Neural cell (in vitro differentiated cells): Measurements from ENCODE around the gene FBXO2. TPM values are rescaled to one million over a fixed set of nuclear protein-coding genes. Genes with fewer than 3 reads are reported as not detected.

Experiments
- H2AFZ ChIP-seq: fragments of 200-600, 300-800 bp; sonication (generic), shearing (Covaris generic); 2 replicates; pipeline ENCODE4 v1.6.0; 2014; ENCODE audit warnings: low read depth, mild to moderate bottlenecking, antibody characterized with exemption, low read length, moderate library complexity
- H3F3A ChIP-seq: fragments of 200-600 bp; shearing (Covaris generic); 2 replicates; pipeline ENCODE4 v1.6.1; 2016; ENCODE audit warnings: mild to moderate bottlenecking, moderate library complexity, mixed read lengths, antibody characterized with exemption, low read length; ENCODE audit not compliant: insufficient read depth, poor library complexity, severe bottlenecking
- H3K27ac ChIP-seq: fragments of 200-600, 300-800 bp; sonication (generic), shearing (Covaris generic); 2 replicates; pipeline ENCODE4 v1.5.1; 2014; ENCODE audit warnings: mild to moderate bottlenecking, low read length, moderate library complexity
- H3K27me3 ChIP-seq: fragments of 300-800, 200-600 bp; sonication (generic), shearing (Covaris generic); 2 replicates; pipeline ENCODE4 v1.6.0; 2014; ENCODE audit warnings: mild to moderate bottlenecking, low read depth, low read length, moderate library complexity; ENCODE audit not compliant: insufficient read depth
- H3K36me3 ChIP-seq: fragments of 300-800, 200-600 bp; sonication (generic), shearing (Covaris generic); 2 replicates; pipeline ENCODE4 v1.5.1; 2014; ENCODE audit warnings: mild to moderate bottlenecking, antibody characterized with exemption, low read length, moderate library complexity; ENCODE audit not compliant: insufficient read depth
- H3K4me2 ChIP-seq: fragments of 300-800, 200-600 bp; sonication (generic), shearing (Covaris generic); 2 replicates; pipeline ENCODE4 v1.6.0; 2014; ENCODE audit warnings: mild to moderate bottlenecking, low read length
- H3K4me3 ChIP-seq: fragments of 300-800, 200-600 bp; sonication (generic), shearing (Covaris generic); 2 replicates; pipeline ENCODE4 v1.5.1; 2014; ENCODE audit warnings: mild to moderate bottlenecking, low read length, moderate library complexity
- H3K79me2 ChIP-seq: fragments of 200-600 bp; shearing (Covaris generic); replicated peaks from 2 replicates; pipeline ENCODE4 v1.6.0; 2014; ENCODE audit warnings: mild to moderate bottlenecking, low read length, moderate library complexity; ENCODE audit not compliant: insufficient read depth
- H3K9ac ChIP-seq: fragments of 300-800, 200-600 bp; sonication (generic), shearing (Covaris generic); 2 replicates; pipeline ENCODE4 v1.6.1; 2016; ENCODE audit warnings: mild to moderate bottlenecking, low read length, mixed read lengths
- H3K9me2 ChIP-seq: fragments of 200-600 bp; shearing (Covaris generic); 2 replicates; pipeline ENCODE4 v1.6.1; 2016; ENCODE audit warnings: mild to moderate bottlenecking, low read length, mixed read lengths; ENCODE audit not compliant: insufficient read depth
- H3K9me3 ChIP-seq: fragments of 200-600, 300-800 bp; sonication (generic), shearing (Covaris generic); 2 replicates; pipeline ENCODE4 v1.6.1; 2016; ENCODE audit warnings: mild to moderate bottlenecking, mixed run types, low read length, moderate library complexity, mixed read lengths
- H4K20me1 ChIP-seq: fragments of 200-600 bp; shearing (Covaris generic); 2 replicates; pipeline ENCODE4 v1.6.1; 2016; ENCODE audit warnings: mild to moderate bottlenecking, mixed run types; ENCODE audit not compliant: insufficient read depth
- CTCF ChIP-seq: fragments of 450-650 bp; IDR thresholded peaks from 2 replicates; pipeline ENCODE4 v1.5.1; 2014; ENCODE audit warnings: antibody characterized with exemption, mild to moderate bottlenecking, moderate library complexity; ENCODE audit not compliant: poor library complexity, severe bottlenecking
- EP300 ChIP-seq: fragments of 450-650 bp; conservative IDR thresholded peaks from 2 replicates; pipeline ENCODE4 v1.6.1; 2014; ENCODE audit warnings: antibody characterized with exemption, mild to moderate bottlenecking, moderate library complexity; ENCODE audit not compliant: poor library complexity, severe bottlenecking
- EZH2 ChIP-seq: fragments of 200-600, 300-800 bp; shearing (Covaris generic), sonication (generic); IDR thresholded peaks from 2 replicates; pipeline ENCODE4 v1.6.1; 2014; ENCODE audit warnings: antibody characterized with exemption, low read length, borderline replicate concordance, mild to moderate bottlenecking; ENCODE audit not compliant: insufficient read depth, poor library complexity, severe bottlenecking
- MXI1 ChIP-seq: fragments of 450-650 bp; conservative IDR thresholded peaks from 2 replicates; pipeline ENCODE4 v1.6.1; 2014; ENCODE audit warnings: antibody characterized with exemption, mild to moderate bottlenecking; ENCODE audit not compliant: poor library complexity, severe bottlenecking
- POLR2AphosphoS5 ChIP-seq: IDR thresholded peaks from 2 replicates; pipeline ENCODE4 v1.6.1; 2012
- RAD21 ChIP-seq: fragments of 450-650 bp; conservative IDR thresholded peaks from 2 replicates; pipeline ENCODE4 v1.6.1; 2014; ENCODE audit warnings: antibody characterized with exemption, mild to moderate bottlenecking, moderate library complexity
- REST ChIP-seq: IDR thresholded peaks from 2 replicates; pipeline ENCODE4 v1.6.1; 2012; ENCODE audit warnings: borderline replicate concordance
- SMC3 ChIP-seq: fragments of 450-650 bp; conservative IDR thresholded peaks from 2 replicates; pipeline ENCODE4 v1.6.1; 2014; ENCODE audit warnings: antibody characterized with exemption, mild to moderate bottlenecking, moderate library complexity; ENCODE audit not compliant: poor library complexity
- TAF1 ChIP-seq: IDR thresholded peaks from 2 replicates; pipeline ENCODE4 v1.6.1; 2012; ENCODE audit warnings: low read depth
- polyA plus RNA-seq: library from polyadenylated mRNA; depleted of rRNA; stranded (reverse); fragments of >200 nt; gene quantifications from 2 replicates; pipeline ENCODE4 v1.2.3, GENCODE V29; 2014

Gene FBXO2
- polyA plus RNA-seq, 1 donor from 2014 or later: 16.6 TPM

GRCh38 chr1:11622398-11622797, 31.8 kb downstream of the FBXO2 start:
- Histone ChIP-seq H3K27me3 (no peaks in the 10 kb centered on the region), H3K4me3 (no peak overlapping the region), H3K79me2 (no peaks in the 10 kb centered on the region), H3K36me3 (no peaks in the 10 kb centered on the region), H3K27ac (no peak overlapping the region), H3K9me2 (no peaks in the 10 kb centered on the region), H2AFZ (no peak overlapping the region), H3K4me2 (no peak overlapping the region), H4K20me1 (no peaks in the 10 kb centered on the region), H3K9me3 (no peaks in the 10 kb centered on the region), H3F3A (no peaks in the 10 kb centered on the region), H3K9ac (no peak overlapping the region)
- TF ChIP-seq TAF1 (no peak), POLR2AphosphoS5 (no peak), REST (no peak), MXI1 (no peak), SMC3 (no peak), EP300 (no peak), RAD21 (no peak), CTCF (no peak), EZH2 (no peak)

GRCh38 chr1:11620924-11621323, 33.3 kb downstream of the FBXO2 start:
- Histone ChIP-seq H3K27ac (no peak overlapping the region), H3K9me2 (no peaks in the 10 kb centered on the region), H2AFZ (no peak overlapping the region), H3K4me2 (no peak overlapping the region), H3K27me3 (no peaks in the 10 kb centered on the region), H3F3A (no peaks in the 10 kb centered on the region), H4K20me1 (no peaks in the 10 kb centered on the region), H3K9ac (no peak overlapping the region), H3K36me3 (no peaks in the 10 kb centered on the region), H3K9me3 (no peaks in the 10 kb centered on the region), H3K79me2 (no peaks in the 10 kb centered on the region), H3K4me3 (no peak overlapping the region)
- no peak for TF ChIP-seq MXI1
- TF ChIP-seq CTCF: no peak
- no peak for TF ChIP-seq TAF1
- TF ChIP-seq EP300: no peak
